Measurements from ENCODE around the gene RABL3. TPM values are rescaled to one million over a fixed set of nuclear protein-coding genes. Genes with fewer than 3 reads are reported as not detected.

Gene RABL3, protein sequence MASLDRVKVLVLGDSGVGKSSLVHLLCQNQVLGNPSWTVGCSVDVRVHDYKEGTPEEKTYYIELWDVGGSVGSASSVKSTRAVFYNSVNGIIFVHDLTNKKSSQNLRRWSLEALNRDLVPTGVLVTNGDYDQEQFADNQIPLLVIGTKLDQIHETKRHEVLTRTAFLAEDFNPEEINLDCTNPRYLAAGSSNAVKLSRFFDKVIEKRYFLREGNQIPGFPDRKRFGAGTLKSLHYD
- total RNA-seq: 13.3 and 17.9 TPM in 2 replicates

DNA sequence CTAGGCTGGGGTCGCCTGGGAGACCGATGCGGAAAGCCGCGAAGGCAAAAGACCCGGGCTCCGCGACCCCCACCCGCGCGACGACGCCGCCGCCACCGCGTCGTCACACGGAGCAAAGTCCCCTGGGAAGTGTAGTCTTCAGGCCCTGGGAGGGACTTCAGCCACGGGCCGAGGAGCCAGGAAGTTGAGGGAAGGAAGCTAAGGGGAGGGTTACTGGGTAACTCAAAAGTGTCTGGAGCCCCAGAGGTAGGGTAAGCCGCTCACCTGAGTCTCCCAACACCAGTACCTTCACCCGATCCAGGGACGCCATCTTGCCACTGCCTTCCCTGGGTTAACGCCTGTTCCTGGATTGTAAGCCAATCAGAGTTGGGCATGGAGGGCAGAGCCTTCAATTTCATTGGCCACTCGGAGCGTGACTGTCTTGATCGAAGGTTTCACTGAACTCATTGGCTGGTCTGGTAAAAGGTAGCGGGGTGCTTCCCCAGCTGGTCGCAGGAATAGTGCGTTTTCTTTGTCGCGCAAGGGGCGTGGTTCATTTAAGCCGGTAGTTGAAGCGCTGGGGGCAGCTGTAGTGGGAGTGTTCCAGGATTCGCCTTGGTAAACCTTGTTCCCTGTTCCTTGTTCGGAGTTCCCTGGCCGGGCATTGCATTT is at the start of gene RABL3, which contains the start of gene GTF2E1:
Gene RABL3, minus strand, starts transcription at position 319 of the 651 bp plus-strand sequence. Its CDS starts 9 bp downstream, at position 310.
Gene GTF2E1, plus strand, starts transcription at position 547 of the 651 bp plus-strand sequence. CDS start 7,809 bp downstream, outside the sequence.

DNA sequence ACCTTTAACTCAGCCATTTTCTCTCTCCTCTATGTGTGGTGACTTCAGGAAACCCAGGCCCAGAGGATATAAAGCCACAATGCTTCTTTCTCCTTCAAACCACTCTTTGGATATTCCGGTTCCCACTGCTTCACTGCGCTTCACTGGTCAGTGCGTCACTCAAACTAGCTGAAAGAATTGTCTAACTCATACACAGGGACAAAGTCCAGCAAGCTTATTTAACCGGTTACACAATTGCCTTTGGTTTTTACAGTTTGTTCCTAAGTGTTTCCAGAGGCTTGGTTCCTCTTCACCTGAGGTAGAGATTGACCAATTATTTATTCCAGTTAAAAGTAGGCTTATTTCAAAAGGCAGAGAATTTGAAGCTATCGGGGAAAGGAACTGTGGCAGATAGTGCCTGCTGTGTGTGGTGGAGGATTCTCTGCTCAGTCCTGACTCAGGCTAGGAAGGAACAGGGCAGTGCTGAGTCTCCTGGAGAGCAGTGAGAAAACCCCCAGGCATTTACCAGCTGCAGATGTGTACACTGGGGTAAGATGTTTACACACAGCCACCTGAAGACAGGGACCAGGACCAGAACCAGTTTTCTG is 60.1 kb downstream of the RABL3 start, which contains the start of gene HGD:
Gene HGD, minus strand, starts transcription at position 145 of the 587 bp plus-strand sequence. Its CDS starts 128 bp downstream, at position 17.

Small RNA genes within 50 kb of the gene (small RNA-seq; reads per million reads assigned to genes)
- not detected for gene MTCO1P29
- not detected for gene MTCO2P29

Other genes starting within 250 kb of the RABL3 start
- 18.2 and 20.3 TPM in 2 replicates for gene NDUFB4, start 146.2 kb downstream of the RABL3 start, total RNA-seq
- not detected in 2 replicates for gene HGD, start 60.3 kb downstream of the RABL3 start, total RNA-seq
- 11.5 and 12.9 TPM in 2 replicates for gene GTF2E1, start 228 bp upstream of the RABL3 start, total RNA-seq
- not detected in 2 replicates for gene STXBP5L, start 165.7 kb upstream of the RABL3 start, total RNA-seq